Upper lobe of left lung (tissue), 4 donors: Measurements from ENCODE around the gene PAEP.
"Not testable (repeated sequence)": the region's sequence is repeated elsewhere in the genome, so short reads cannot be mapped to it uniquely, and the experiment has no call there.

Experiments
- CTCF ChIP-seq, 6 experiments: fragments of 450-650 bp in 4 of 6; fragments of 200-600 bp in 2 of 6; sonication (generic) in 2 of 6; IDR thresholded peaks; one replicate each; pipeline ENCODE4 v1.5.1; 2016 to 2019; ENCODE audit warnings: antibody characterized with exemption in 6 of 6
- POLR2A ChIP-seq, 4 donors: fragments of 450-650 bp; IDR thresholded peaks; one replicate each; pipeline ENCODE4 v1.5.1; 2016 to 2017; ENCODE audit warnings: antibody characterized with exemption in 4 of 4, mild to moderate bottlenecking in 2 of 4
- POLR2AphosphoS5 ChIP-seq, 2 donors: sonication (generic); formaldehyde crosslinking; IDR thresholded peaks; one replicate each; pipeline ENCODE4 v1.5.1; 2017; ENCODE audit warnings: antibody characterized with exemption in 2 of 2

- not testable (repeated sequence) for TF ChIP-seq CTCF, POLR2A, POLR2AphosphoS5 (IDR thresholded peaks at IDR 0.05)
Measured at GRCh38 chr9:135546792-135547617, 14.6 kb upstream of the PAEP start.
